K562 (cell line): ENCODE results near the gene MTERF4. TPM values are rescaled to one million over a fixed set of nuclear protein-coding genes. Genes with fewer than 3 reads are reported as not detected.

Source experiments
- SMAD4 ChIP-seq: fragments of 250-450 bp; sonication (Bioruptor Pico); conservative IDR thresholded peaks from 2 replicates; pipeline ENCODE4 v1.8.0; 2021; ENCODE audit warnings: inconsistent platforms, mild to moderate bottlenecking, moderate library complexity
- SOX6 ChIP-seq: fragments of 450-650 bp; IDR thresholded peaks from 2 replicates; pipeline ENCODE4 v1.6.1; 2014; ENCODE audit warnings: mild to moderate bottlenecking
- TAF9B ChIP-seq: fragments of 450-650 bp; IDR thresholded peaks from 2 replicates; pipeline ENCODE4 v1.6.1; 2018; ENCODE audit warnings: mild to moderate bottlenecking; ENCODE audit not compliant: partially characterized antibody
- ZNF146 ChIP-seq: IDR thresholded peaks from one replicate; pipeline ENCODE4 v1.6.1; 2018; ENCODE audit warnings: missing compliant biosample characterization; ENCODE audit not compliant: unreplicated experiment
- ZNF175 ChIP-seq: fragments of 200-800 bp; sonication (Bioruptor generic); IDR thresholded peaks from 2 replicates; pipeline ENCODE4 v1.6.1; 2016; ENCODE audit warnings: low read depth, mild to moderate bottlenecking, missing genetic modification characterization, missing compliant biosample characterization
- ZNF311 ChIP-seq: fragments of 250-450 bp; sonication (Bioruptor Pico); IDR thresholded peaks from 2 replicates; pipeline ENCODE4 v1.4.0; 2020; ENCODE audit warnings: mild to moderate bottlenecking, moderate library complexity
- ZSCAN32 ChIP-seq: fragments of 450-650 bp; formaldehyde crosslinking; IDR thresholded peaks from 2 replicates; pipeline ENCODE4 v1.4.0; 2020; ENCODE audit warnings: mild to moderate bottlenecking, moderate library complexity
- polyA plus RNA-seq, 8 experiments: library from polyadenylated mRNA; depleted of rRNA in 4 of 8; stranded (reverse) in 5 of 8; unstranded in 3 of 8; fragments of >200 nt; fragmentation: Nextera tagmentation in 2 of 8; fragmentation: Illumina TruSeq in 1 of 8; extraction: Ambion mirVana in 2 of 8; extraction: Trizol in 1 of 8; gene quantifications; 2 replicates each; pipeline versions ENCODE4 v1.2.1 to v1.2.3, GENCODE V29; 2011 to 2014; ENCODE audit warnings: inconsistent platforms in 1 of 8, missing spikeins in 1 of 8
- total RNA-seq, 7 experiments: library from RNA; depleted of rRNA in 6 of 7; stranded (reverse); fragments of >200 nt in 6 of 7; fragmentation: Illumina TruSeq in 2 of 7; extraction: Trizol in 2 of 7; gene quantifications; 2 replicates each; pipeline versions ENCODE4 v1.2.1 to v1.2.3, GENCODE V29; 2011 to 2021; ENCODE audit warnings: low replicate concordance in 1 of 7
- TF ChIP-seq, protein P1 (sequence below): fragments of 450-650 bp; IDR thresholded peaks from 2 replicates; pipeline ENCODE4 v1.6.1; 2018; ENCODE audit not compliant: partially characterized antibody
- TF ChIP-seq, protein P2 (sequence below): IDR thresholded peaks from 2 replicates; pipeline ENCODE4 v1.6.1; 2016; ENCODE audit warnings: missing genetic modification characterization, missing compliant biosample characterization

MTERF4 gene
- total and polyA plus RNA-seq, 9 of the 15 experiments (the other 6 are each of a cell fraction or from before 2014, with no cell fraction given): 15.3 to 29.6 (median 21.2) TPM

DNA sequence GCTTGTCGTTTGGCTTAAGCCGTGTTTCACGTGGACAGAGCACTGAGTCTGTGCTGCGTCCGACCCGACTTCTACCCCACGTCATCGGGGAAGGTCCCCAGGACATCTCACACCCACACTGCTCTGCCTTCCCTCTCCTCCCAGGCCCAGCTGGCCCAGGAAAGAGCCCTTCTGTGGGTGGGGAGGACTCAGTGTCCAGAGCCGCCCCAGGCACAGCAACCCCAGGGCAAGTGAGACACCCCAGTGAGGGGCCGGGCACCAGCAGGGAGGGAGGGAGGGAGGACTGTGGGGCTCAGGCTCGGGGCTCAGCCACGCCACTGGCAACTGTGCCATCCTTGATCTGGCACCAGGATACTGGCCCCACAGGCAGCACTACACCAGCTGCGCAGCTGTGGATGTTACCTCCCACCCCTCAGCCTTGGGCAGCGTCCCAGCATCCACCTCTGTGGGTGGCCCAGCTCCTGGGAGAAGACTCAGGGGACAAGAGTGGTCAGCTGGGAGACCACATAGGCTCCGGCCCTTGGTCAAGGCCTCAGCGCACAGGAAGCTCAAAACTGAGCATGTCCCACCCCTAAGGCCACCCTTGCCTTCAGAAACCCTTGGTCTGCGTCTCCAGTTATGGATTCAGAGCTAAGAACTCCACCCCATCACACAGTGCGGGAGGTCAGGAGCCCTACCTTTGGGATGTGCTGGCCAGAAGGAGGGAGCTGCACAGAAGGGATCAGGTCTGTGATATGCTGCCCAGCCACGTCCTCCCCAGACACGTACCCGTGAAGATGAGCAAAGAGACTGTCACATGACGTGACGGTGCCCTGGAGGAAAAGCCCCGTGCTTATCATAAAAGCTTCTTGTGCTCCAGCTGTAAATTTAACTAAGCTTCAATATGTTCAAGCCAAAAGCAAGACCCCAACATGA lies 35.4 kb upstream of the MTERF4 start (continued):
- TF ChIP-seq, protein P1, sequence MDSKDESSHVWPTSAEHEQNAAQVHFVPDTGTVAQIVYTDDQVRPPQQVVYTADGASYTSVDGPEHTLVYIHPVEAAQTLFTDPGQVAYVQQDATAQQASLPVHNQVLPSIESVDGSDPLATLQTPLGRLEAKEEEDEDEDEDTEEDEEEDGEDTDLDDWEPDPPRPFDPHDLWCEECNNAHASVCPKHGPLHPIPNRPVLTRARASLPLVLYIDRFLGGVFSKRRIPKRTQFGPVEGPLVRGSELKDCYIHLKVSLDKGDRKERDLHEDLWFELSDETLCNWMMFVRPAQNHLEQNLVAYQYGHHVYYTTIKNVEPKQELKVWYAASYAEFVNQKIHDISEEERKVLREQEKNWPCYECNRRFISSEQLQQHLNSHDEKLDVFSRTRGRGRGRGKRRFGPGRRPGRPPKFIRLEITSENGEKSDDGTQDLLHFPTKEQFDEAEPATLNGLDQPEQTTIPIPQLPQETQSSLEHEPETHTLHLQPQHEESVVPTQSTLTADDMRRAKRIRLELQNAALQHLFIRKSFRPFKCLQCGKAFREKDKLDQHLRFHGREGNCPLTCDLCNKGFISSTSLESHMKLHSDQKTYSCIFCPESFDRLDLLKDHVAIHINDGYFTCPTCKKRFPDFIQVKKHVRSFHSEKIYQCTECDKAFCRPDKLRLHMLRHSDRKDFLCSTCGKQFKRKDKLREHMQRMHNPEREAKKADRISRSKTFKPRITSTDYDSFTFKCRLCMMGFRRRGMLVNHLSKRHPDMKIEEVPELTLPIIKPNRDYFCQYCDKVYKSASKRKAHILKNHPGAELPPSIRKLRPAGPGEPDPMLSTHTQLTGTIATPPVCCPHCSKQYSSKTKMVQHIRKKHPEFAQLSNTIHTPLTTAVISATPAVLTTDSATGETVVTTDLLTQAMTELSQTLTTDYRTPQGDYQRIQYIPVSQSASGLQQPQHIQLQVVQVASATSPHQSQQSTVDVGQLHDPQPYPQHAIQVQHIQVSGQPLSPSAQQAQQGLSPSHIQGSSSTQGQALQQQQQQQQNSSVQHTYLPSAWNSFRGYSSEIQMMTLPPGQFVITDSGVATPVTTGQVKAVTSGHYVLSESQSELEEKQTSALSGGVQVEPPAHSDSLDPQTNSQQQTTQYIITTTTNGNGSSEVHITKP: no peak
- no peak for TF ChIP-seq ZSCAN32 (CRISPR knock-in tag)
- TF ChIP-seq, protein P2, sequence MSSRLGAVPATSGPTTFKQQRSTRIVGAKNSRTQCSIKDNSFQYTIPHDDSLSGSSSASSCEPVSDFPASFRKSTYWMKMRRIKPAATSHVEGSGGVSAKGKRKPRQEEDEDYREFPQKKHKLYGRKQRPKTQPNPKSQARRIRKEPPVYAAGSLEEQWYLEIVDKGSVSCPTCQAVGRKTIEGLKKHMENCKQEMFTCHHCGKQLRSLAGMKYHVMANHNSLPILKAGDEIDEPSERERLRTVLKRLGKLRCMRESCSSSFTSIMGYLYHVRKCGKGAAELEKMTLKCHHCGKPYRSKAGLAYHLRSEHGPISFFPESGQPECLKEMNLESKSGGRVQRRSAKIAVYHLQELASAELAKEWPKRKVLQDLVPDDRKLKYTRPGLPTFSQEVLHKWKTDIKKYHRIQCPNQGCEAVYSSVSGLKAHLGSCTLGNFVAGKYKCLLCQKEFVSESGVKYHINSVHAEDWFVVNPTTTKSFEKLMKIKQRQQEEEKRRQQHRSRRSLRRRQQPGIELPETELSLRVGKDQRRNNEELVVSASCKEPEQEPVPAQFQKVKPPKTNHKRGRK (tag): no peak
- TF ChIP-seq TAF9B: no peak
- TF ChIP-seq ZNF311 (CRISPR knock-in tag): no peak
- TF ChIP-seq SOX6: no peak
- no peak for TF ChIP-seq ZNF175 (CRISPR knock-in tag)
- TF ChIP-seq ZNF146 (CRISPR knock-in tag): no peak
- TF ChIP-seq SMAD4 (CRISPR knock-in tag): no peak
